Stimulated activated CD4-positive, alpha-beta T cell treated with anti-CD3 and anti-CD28 coated beads, Interleukin-1b, Interleukin-23, amount 100 ng/mL, for 24 hours (primary cell): ENCODE measurements around the gene MARK3.

Source experiments
- DNase-seq, 4 experiments: peaks; one replicate each; pipeline ENCODE4 v3.0.0-alpha.2; 2020; ENCODE audit warnings: low read depth in 4 of 4, low spot score in 1 of 4

Gene MARK3

GRCh38 chr14:103483600-103483999, 98.4 kb downstream of the MARK3 start:
- DNase-seq, result no peak

GRCh38 chr14:103485504-103485903, 100.3 kb downstream of the MARK3 start:
- no peak for DNase-seq

GRCh38 chr14:103488071-103488470, 102.9 kb downstream of the MARK3 start:
- DNase-seq, result no peak

- no peak for DNase-seq
These were observed 103.7 kb downstream of the MARK3 start for GRCh38 chr14:103488960-103489359.

GRCh38 chr14:103489621-103490020, 104.4 kb downstream of the MARK3 start:
- DNase-seq, result no peak

- no peak for DNase-seq
These were observed 106.5 kb downstream of the MARK3 start for GRCh38 chr14:103491691-103492090.

GRCh38 chr14:103492156-103492925, 107.1 kb downstream of the MARK3 start:
- DNase-seq, result no peak

GRCh38 chr14:103495854-103496253, 110.6 kb downstream of the MARK3 start:
- no peak for DNase-seq

- DNase-seq, result no peak
These were observed 111.6 kb downstream of the MARK3 start for GRCh38 chr14:103496776-103497175.

- no peak for DNase-seq
These were observed 114.5 kb downstream of the MARK3 start for GRCh38 chr14:103499709-103500108.

- peak; percentile 70 to 75 (median 72) for DNase-seq
These were observed 115.2 kb downstream of the MARK3 start for GRCh38 chr14:103500148-103500990.

GRCh38 chr14:103501041-103501870, 116.0 kb downstream of the MARK3 start:
- DNase-seq, result no peak

- DNase-seq, result no peak
These were observed 116.9 kb downstream of the MARK3 start for GRCh38 chr14:103501921-103502669.

- DNase-seq, result no peak
These were observed 117.7 kb downstream of the MARK3 start for GRCh38 chr14:103502877-103503276.

- no peak for DNase-seq
These were observed 118.1 kb downstream of the MARK3 start for GRCh38 chr14:103503296-103503695.

GRCh38 chr14:103504991-103505565, 119.9 kb downstream of the MARK3 start:
- DNase-seq, result no peak

- DNase-seq, result no peak
These were observed 122.5 kb downstream of the MARK3 start for GRCh38 chr14:103507751-103508150.

- no peak for DNase-seq
These were observed 123.5 kb downstream of the MARK3 start for GRCh38 chr14:103508521-103509329.
